ENCODE measurements around the gene ABLIM1. TPM values are rescaled to one million over a fixed set of nuclear protein-coding genes. Genes with fewer than 3 reads are reported as not detected.
A peak's percentile ranks its signal among the peaks of the same experiment; 100 is the strongest.

ABLIM1 gene
- total and polyA plus RNA-seq, 7 experiments from 2014 or later, result 109 to 440 (median 357) TPM

- H3K27ac Mint-ChIP-seq, result peak overlapping the region in 8 of 9 donors; percentile 57 to 90 (median 83)
Measured at GRCh38 chr10:114477285-114477684, 180.8 kb downstream of the ABLIM1 start.

GRCh38 chr10:114474989-114475388 is 183.1 kb downstream of the ABLIM1 start:
- no peak for DNase-seq
- Mint-ChIP-seq H3K36me3 (peaks cover 4 to 20% (median 8%) of the 10 kb centered on the region in 5 donors), H3K27ac (peak overlapping the region in 8 of 9 donors; percentile 66 to 95 (median 80)), H3K9me3 (no peaks in the 10 kb centered on the region), H3K27me3 (no peaks in the 10 kb centered on the region), H3K4me3 (peak overlapping the region in 1 of 10 donors; percentile 38), H3K4me1 (peaks cover 20 to 80% (median 74%) of the 10 kb centered on the region in 7 donors)
- H3K27me3 ChIP-seq (ENCODE audit: control insufficient read depth in 2 of 2, insufficient read depth in 2 of 2, low read length in 2 of 2), result no peaks in the 10 kb centered on the region
- peaks cover 0 to 38% (median 4%) of the 10 kb centered on the region in 3 experiments for H3K36me3 ChIP-seq (ENCODE audit: control insufficient read depth in 2 of 3, insufficient read depth in 3 of 3, low read length in 3 of 3)
- intact Hi-C loops (cut with micrococcal nuclease), result loop anchor here in 1 of 2 donors (5.0 to 10.0 kb wide), 3 partner anchors 157 to 650 kb away; partner anchors contain the start of gene FHIP2A
- no peak for ATAC-seq
- peak overlapping the region; percentile 51 for H3K27ac ChIP-seq (ENCODE audit: low read depth, low read length)
- H3K4me1 ChIP-seq (ENCODE audit: control insufficient read depth in 2 of 2, insufficient read depth in 2 of 2, low read length in 2 of 2), result peaks cover 0 to 15% of the 10 kb centered on the region in 2 donors
- H3K4me3 ChIP-seq (ENCODE audit: low read length), result no peak overlapping the region
- CTCF ChIA-PET, result interaction anchor here (8.0 kb wide), 1 partner anchor 74 kb away, joined by 108 read pairs; no protein-coding TSS in a partner anchor
- POLR2A ChIA-PET, result interaction anchor here (0.7 to 0.8 kb wide), 3 partner anchors 9 to 115 kb away, joined by 3 read pairs; no protein-coding TSS in a partner anchor
- no peaks in the 10 kb centered on the region for H3K9me3 ChIP-seq (ENCODE audit: control insufficient read depth in 2 of 3, low read length in 3 of 3)

More at GRCh38 chr10:114477285-114477684, 180.8 kb downstream of the ABLIM1 start:
- CTCF ChIA-PET, result no interaction called here
- no peak for ATAC-seq
- intact Hi-C loops (cut with micrococcal nuclease), result loop anchor here in 1 of 2 donors (10.0 kb wide), 1 partner anchor 648 kb away; no protein-coding TSS in a partner anchor
- Histone ChIP-seq H3K4me3 (ENCODE audit: low read length) (no peak overlapping the region), H3K27ac (ENCODE audit: low read depth, low read length) (peak overlapping the region; percentile 43), H3K36me3 (ENCODE audit: control insufficient read depth in 2 of 3, insufficient read depth in 3 of 3, low read length in 3 of 3) (peaks cover 0 to 45% (median 0%) of the 10 kb centered on the region in 3 experiments), H3K27me3 (ENCODE audit: control insufficient read depth in 2 of 2, insufficient read depth in 2 of 2, low read length in 2 of 2) (no peaks in the 10 kb centered on the region), H3K4me1 (ENCODE audit: control insufficient read depth in 2 of 2, insufficient read depth in 2 of 2, low read length in 2 of 2) (peaks cover 0 to 31% of the 10 kb centered on the region in 2 donors), H3K9me3 (ENCODE audit: control insufficient read depth in 2 of 3, low read length in 3 of 3) (no peaks in the 10 kb centered on the region)
- Mint-ChIP-seq H3K4me3 (peak overlapping the region in 1 of 10 donors; percentile 11), H3K4me1 (peaks cover 32 to 88% (median 84%) of the 10 kb centered on the region in 7 donors), H3K36me3 (peaks cover 0 to 35% (median 18%) of the 10 kb centered on the region in 5 donors), H3K9me3 (no peaks in the 10 kb centered on the region), H3K27me3 (no peaks in the 10 kb centered on the region)
- DNase-seq, result no peak
- POLR2A ChIA-PET, result interaction anchor here (1.9 kb wide), 1 partner anchor 10 kb away, joined by 5 read pairs; no protein-coding TSS in a partner anchor

GRCh38 chr10:114473776-114474175 is 184.3 kb downstream of the ABLIM1 start:
- Histone ChIP-seq H3K4me1 (ENCODE audit: control insufficient read depth in 2 of 2, insufficient read depth in 2 of 2, low read length in 2 of 2) (peaks cover 0 to 14% of the 10 kb centered on the region in 2 donors), H3K36me3 (ENCODE audit: control insufficient read depth in 2 of 3, insufficient read depth in 3 of 3, low read length in 3 of 3) (peaks cover 0 to 41% (median 9%) of the 10 kb centered on the region in 3 experiments), H3K27ac (ENCODE audit: low read depth, low read length) (peak overlapping the region; percentile 23), H3K27me3 (ENCODE audit: control insufficient read depth in 2 of 2, insufficient read depth in 2 of 2, low read length in 2 of 2) (no peaks in the 10 kb centered on the region), H3K9me3 (ENCODE audit: control insufficient read depth in 2 of 3, low read length in 3 of 3) (no peaks in the 10 kb centered on the region), H3K4me3 (ENCODE audit: low read length) (no peak overlapping the region)
- intact Hi-C loops (cut with micrococcal nuclease), result loop anchor here in 1 of 2 donors (5.0 to 10.0 kb wide), 3 partner anchors 159 to 651 kb away; partner anchors contain the start of gene FHIP2A
- peaks cover 3 to 16% (median 14%) of the 10 kb centered on the region in 5 donors for H3K36me3 Mint-ChIP-seq
- ATAC-seq, result no peak
- no peak for DNase-seq
- H3K4me1 Mint-ChIP-seq, result peaks cover 20 to 73% (median 61%) of the 10 kb centered on the region in 7 donors
- ChIA-PET CTCF (interaction anchor here (8.0 kb wide), 1 partner anchor 75 kb away, joined by 108 read pairs; no protein-coding TSS in a partner anchor), POLR2A (no interaction called here)
- no peak overlapping the region for H3K4me3 Mint-ChIP-seq
- no peaks in the 10 kb centered on the region for H3K9me3 Mint-ChIP-seq
- peak overlapping the region in 8 of 9 donors; percentile 72 to 95 (median 81) for H3K27ac Mint-ChIP-seq
- no peaks in the 10 kb centered on the region for H3K27me3 Mint-ChIP-seq

GRCh38 chr10:114472877-114473253 is 185.2 kb downstream of the ABLIM1 start:
- H3K27ac ChIP-seq (ENCODE audit: low read depth, low read length), result peak overlapping the region; percentile 47
- no peaks in the 10 kb centered on the region for H3K9me3 Mint-ChIP-seq
- no peaks in the 10 kb centered on the region for H3K27me3 Mint-ChIP-seq
- no peak overlapping the region for H3K4me3 Mint-ChIP-seq
- H3K36me3 Mint-ChIP-seq, result peaks cover 4 to 15% (median 11%) of the 10 kb centered on the region in 5 donors
- peaks cover 0 to 42% (median 9%) of the 10 kb centered on the region in 3 experiments for H3K36me3 ChIP-seq (ENCODE audit: control insufficient read depth in 2 of 3, insufficient read depth in 3 of 3, low read length in 3 of 3)
- POLR2A ChIA-PET, result no interaction called here
- intact Hi-C loops (cut with micrococcal nuclease), result loop anchor here in 1 of 2 donors (5.0 to 10.0 kb wide), 3 partner anchors 159 to 652 kb away; partner anchors contain the start of gene FHIP2A
- no peaks in the 10 kb centered on the region for H3K9me3 ChIP-seq (ENCODE audit: control insufficient read depth in 2 of 3, low read length in 3 of 3)
- peaks cover 15 to 66% (median 54%) of the 10 kb centered on the region in 7 donors for H3K4me1 Mint-ChIP-seq
- CTCF ChIA-PET, result interaction anchor here (1.6 to 8.0 kb wide), 4 partner anchors 51 to 313 kb away, joined by 6 to 108 read pairs (median 8); no protein-coding TSS in a partner anchor
- no peak overlapping the region for H3K4me3 ChIP-seq (ENCODE audit: low read length)
- no peaks in the 10 kb centered on the region for H3K27me3 ChIP-seq (ENCODE audit: control insufficient read depth in 2 of 2, insufficient read depth in 2 of 2, low read length in 2 of 2)
- peak overlapping the region; percentile 11 to 82 (median 60) for H3K27ac Mint-ChIP-seq
- H3K4me1 ChIP-seq (ENCODE audit: control insufficient read depth in 2 of 2, insufficient read depth in 2 of 2, low read length in 2 of 2), result peaks cover 0 to 14% of the 10 kb centered on the region in 2 donors
- no peak for ATAC-seq
- DNase-seq, result no peak

- Histone ChIP-seq H3K27me3 (ENCODE audit: control insufficient read depth in 2 of 2, insufficient read depth in 2 of 2, low read length in 2 of 2) (no peaks in the 10 kb centered on the region), H3K36me3 (ENCODE audit: control insufficient read depth in 2 of 3, insufficient read depth in 3 of 3, low read length in 3 of 3) (peaks cover 0 to 48% (median 9%) of the 10 kb centered on the region in 3 experiments), H3K9me3 (ENCODE audit: control insufficient read depth in 2 of 3, low read length in 3 of 3) (no peaks in the 10 kb centered on the region), H3K27ac (ENCODE audit: low read depth, low read length) (peak overlapping the region; percentile 47), H3K4me1 (ENCODE audit: control insufficient read depth in 2 of 2, insufficient read depth in 2 of 2, low read length in 2 of 2) (peaks cover 0 to 12% of the 10 kb centered on the region in 2 donors), H3K4me3 (ENCODE audit: low read length) (no peak overlapping the region)
- H3K4me3 Mint-ChIP-seq, result no peak overlapping the region
- ChIA-PET POLR2A (interaction anchor here (0.7 to 2.1 kb wide), 8 partner anchors 20 to 76 kb away, joined by 3 to 11 read pairs (median 6); no protein-coding TSS in a partner anchor), CTCF (interaction anchor here (0.7 to 8.0 kb wide), 32 partner anchors 10 to 364 kb away, joined by 3 to 108 read pairs (median 4); no protein-coding TSS in a partner anchor)
- H3K36me3 Mint-ChIP-seq, result peaks cover 4 to 17% (median 11%) of the 10 kb centered on the region in 5 donors
- no peaks in the 10 kb centered on the region for H3K27me3 Mint-ChIP-seq
- peak overlapping the region; percentile 11 to 82 (median 60) for H3K27ac Mint-ChIP-seq
- H3K4me1 Mint-ChIP-seq, result peaks cover 13 to 61% (median 49%) of the 10 kb centered on the region in 7 donors
- H3K9me3 Mint-ChIP-seq, result no peaks in the 10 kb centered on the region
- intact Hi-C loops (cut with micrococcal nuclease), result loop anchor here (1.0 to 10.0 kb wide), 14 partner anchors 10 to 653 kb away; partner anchors contain the start of gene FHIP2A (in 1 of the 2)
- no peak for ATAC-seq
- DNase-seq, result no peak
Measured at GRCh38 chr10:114471906-114472876, 185.9 kb downstream of the ABLIM1 start.
